ENCODE results near the gene HBA2. TPM values are rescaled to one million over a fixed set of nuclear protein-coding genes. Genes with fewer than 3 reads are reported as not detected.

HBA2 gene
- total RNA-seq, 4 donors from 2014 or later: 1.8 to 10.8 (median 7.0) TPM; not detected in 1

- no peak for DNase-seq
- no peak for TF ChIP-seq EP300 (IDR thresholded peaks at IDR 0.05; ENCODE audit: low read depth)
- TF ChIP-seq POLR2A (IDR thresholded peaks at IDR 0.05): no peak
- TF ChIP-seq POLR2AphosphoS5 (IDR thresholded peaks at IDR 0.05): no peak
- TF ChIP-seq, protein P1, sequence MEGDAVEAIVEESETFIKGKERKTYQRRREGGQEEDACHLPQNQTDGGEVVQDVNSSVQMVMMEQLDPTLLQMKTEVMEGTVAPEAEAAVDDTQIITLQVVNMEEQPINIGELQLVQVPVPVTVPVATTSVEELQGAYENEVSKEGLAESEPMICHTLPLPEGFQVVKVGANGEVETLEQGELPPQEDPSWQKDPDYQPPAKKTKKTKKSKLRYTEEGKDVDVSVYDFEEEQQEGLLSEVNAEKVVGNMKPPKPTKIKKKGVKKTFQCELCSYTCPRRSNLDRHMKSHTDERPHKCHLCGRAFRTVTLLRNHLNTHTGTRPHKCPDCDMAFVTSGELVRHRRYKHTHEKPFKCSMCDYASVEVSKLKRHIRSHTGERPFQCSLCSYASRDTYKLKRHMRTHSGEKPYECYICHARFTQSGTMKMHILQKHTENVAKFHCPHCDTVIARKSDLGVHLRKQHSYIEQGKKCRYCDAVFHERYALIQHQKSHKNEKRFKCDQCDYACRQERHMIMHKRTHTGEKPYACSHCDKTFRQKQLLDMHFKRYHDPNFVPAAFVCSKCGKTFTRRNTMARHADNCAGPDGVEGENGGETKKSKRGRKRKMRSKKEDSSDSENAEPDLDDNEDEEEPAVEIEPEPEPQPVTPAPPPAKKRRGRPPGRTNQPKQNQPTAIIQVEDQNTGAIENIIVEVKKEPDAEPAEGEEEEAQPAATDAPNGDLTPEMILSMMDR (IDR thresholded peaks at IDR 0.05): no peak
- peaks cover 7 to 11% (median 9%) of the 10 kb centered on the region in 4 donors for H3K4me1 ChIP-seq
- H3K4me3 ChIP-seq: no peak overlapping the region
- WGBS, 2 donors (ENCODE audit: low coverage in 1 of 2): 86% methylated on average over 10 of the region's 11 CpGs; no CpG with 5 or more reads in 1 of the 2 donors
- no peaks in the 10 kb centered on the region for H3K9me3 ChIP-seq
- H3K27ac ChIP-seq: no peak overlapping the region
- in situ Hi-C loops (cut with MboI; ENCODE audit: low pct_ligation_motif_present in 1 of 4, low pct_unique_long_range_greater_than_20kb in 1 of 4, low sequenced_read_pairs in 3 of 4): no loop called here
- peaks cover 7% of the 10 kb centered on the region for H3K27me3 ChIP-seq
- H3K36me3 ChIP-seq: peaks cover 0 to 29% (median 12%) of the 10 kb centered on the region in 4 donors
- intact Hi-C loops (cut with DNase I; ENCODE audit: low total_unique reads): no loop called here
Observed at GRCh38 chr16:185691-186090, 13.0 kb downstream of the HBA2 start.

DNA sequence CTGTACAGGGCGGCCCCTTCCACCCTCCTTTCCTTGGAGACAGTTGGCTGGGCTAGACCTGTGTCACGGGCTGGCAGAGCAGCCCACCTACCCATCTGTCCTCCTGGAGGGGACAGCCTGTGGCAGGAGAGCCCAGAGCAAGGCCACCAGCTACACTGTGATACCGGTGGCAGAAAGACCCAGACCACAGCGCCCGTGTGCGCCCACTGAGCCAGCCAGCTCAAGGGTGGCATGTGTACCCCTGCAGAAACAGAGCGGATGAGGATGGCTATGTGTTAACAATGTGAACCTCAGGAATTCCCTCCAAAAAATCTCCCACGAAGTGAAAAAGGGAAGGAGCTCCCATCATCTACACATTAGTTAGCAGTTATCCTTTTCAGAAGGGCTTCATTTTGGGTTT, 14.7 kb downstream of the HBA2 start:
- WGBS, 2 donors (ENCODE audit: low coverage in 1 of 2): 71 to 86% methylated on average over 1 to 8 of the region's 8 CpGs
- TF ChIP-seq POLR2AphosphoS5 (IDR thresholded peaks at IDR 0.05) (no peak), POLR2A (IDR thresholded peaks at IDR 0.05) (no peak), EP300 (IDR thresholded peaks at IDR 0.05; ENCODE audit: low read depth) (no peak)
- TF ChIP-seq, protein P1 (IDR thresholded peaks at IDR 0.05): no peak
- Histone ChIP-seq H3K27me3 (no peaks in the 10 kb centered on the region), H3K4me3 (no peak overlapping the region), H3K4me1 (no peaks in the 10 kb centered on the region), H3K9me3 (no peaks in the 10 kb centered on the region), H3K36me3 (peaks cover 0 to 38% (median 17%) of the 10 kb centered on the region in 4 donors), H3K27ac (no peak overlapping the region)
- DNase-seq: no peak
- in situ Hi-C loops (cut with MboI; ENCODE audit: low pct_ligation_motif_present in 1 of 4, low pct_unique_long_range_greater_than_20kb in 1 of 4, low sequenced_read_pairs in 3 of 4): no loop called here
- intact Hi-C loops (cut with DNase I; ENCODE audit: low total_unique reads): no loop called here

GRCh38 chr16:188674-189073, 16.0 kb downstream of the HBA2 start:
- in situ Hi-C loops (cut with MboI; ENCODE audit: low pct_ligation_motif_present in 1 of 4, low pct_unique_long_range_greater_than_20kb in 1 of 4, low sequenced_read_pairs in 3 of 4) (no loop called here), intact Hi-C loops (cut with DNase I; ENCODE audit: low total_unique reads) (no loop called here)
- Histone ChIP-seq H3K27ac (no peak overlapping the region), H3K36me3 (peaks cover 0 to 52% (median 23%) of the 10 kb centered on the region in 4 donors), H3K27me3 (no peaks in the 10 kb centered on the region), H3K4me3 (no peak overlapping the region), H3K4me1 (no peaks in the 10 kb centered on the region), H3K9me3 (no peaks in the 10 kb centered on the region)
- WGBS, 2 donors (ENCODE audit: low coverage in 1 of 2): 69 to 76% methylated on average over 8 of the region's 8 CpGs
- no peak for DNase-seq
- TF ChIP-seq EP300 (IDR thresholded peaks at IDR 0.05; ENCODE audit: low read depth) (no peak), POLR2AphosphoS5 (IDR thresholded peaks at IDR 0.05) (no peak), POLR2A (IDR thresholded peaks at IDR 0.05) (no peak)
- TF ChIP-seq, protein P1 (IDR thresholded peaks at IDR 0.05): no peak

DNA sequence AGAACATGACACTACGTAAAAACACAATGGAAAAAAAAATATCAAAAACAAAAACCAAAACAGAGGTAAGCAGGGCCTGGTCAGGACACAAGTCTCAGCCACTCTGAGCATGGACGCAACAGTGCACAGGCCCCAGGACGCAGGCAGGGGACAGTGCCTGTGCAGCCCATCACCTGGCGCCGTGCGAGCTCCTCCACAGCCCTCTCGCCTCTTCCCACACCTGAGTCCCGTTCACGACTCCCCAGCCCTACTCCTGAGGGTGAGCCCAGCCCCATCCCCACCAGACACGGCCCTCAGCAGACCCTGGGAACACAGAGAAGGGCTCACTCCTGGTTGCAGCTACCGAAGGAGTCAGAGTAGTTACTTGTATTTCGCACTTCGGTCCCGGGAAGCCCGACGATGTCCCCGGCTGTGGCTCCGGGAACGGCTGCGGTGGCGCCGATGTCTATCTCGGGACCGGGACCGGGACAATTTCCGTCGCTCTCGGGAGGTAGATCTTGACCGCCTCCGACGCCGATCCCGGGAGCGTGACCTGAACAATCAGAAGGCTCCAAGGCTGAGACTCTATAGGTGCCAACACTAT, 17.0 kb downstream of the HBA2 start:
- no peaks in the 10 kb centered on the region for H3K4me1 ChIP-seq
- H3K9me3 ChIP-seq: no peaks in the 10 kb centered on the region
- H3K36me3 ChIP-seq: peaks cover 0 to 62% (median 27%) of the 10 kb centered on the region in 4 donors
- in situ Hi-C loops (cut with MboI; ENCODE audit: low pct_ligation_motif_present in 1 of 4, low pct_unique_long_range_greater_than_20kb in 1 of 4, low sequenced_read_pairs in 3 of 4): no loop called here
- no peak for DNase-seq
- no peak overlapping the region for H3K27ac ChIP-seq
- no peak for TF ChIP-seq POLR2A (IDR thresholded peaks at IDR 0.05)
- no peak overlapping the region for H3K4me3 ChIP-seq
- 93% methylated on average over 34 of the region's 34 CpGs; no CpG with 5 or more reads in 1 of the 2 donors for WGBS, 2 donors (ENCODE audit: low coverage in 1 of 2)
- H3K27me3 ChIP-seq: no peaks in the 10 kb centered on the region
- intact Hi-C loops (cut with DNase I; ENCODE audit: low total_unique reads): no loop called here

DNA sequence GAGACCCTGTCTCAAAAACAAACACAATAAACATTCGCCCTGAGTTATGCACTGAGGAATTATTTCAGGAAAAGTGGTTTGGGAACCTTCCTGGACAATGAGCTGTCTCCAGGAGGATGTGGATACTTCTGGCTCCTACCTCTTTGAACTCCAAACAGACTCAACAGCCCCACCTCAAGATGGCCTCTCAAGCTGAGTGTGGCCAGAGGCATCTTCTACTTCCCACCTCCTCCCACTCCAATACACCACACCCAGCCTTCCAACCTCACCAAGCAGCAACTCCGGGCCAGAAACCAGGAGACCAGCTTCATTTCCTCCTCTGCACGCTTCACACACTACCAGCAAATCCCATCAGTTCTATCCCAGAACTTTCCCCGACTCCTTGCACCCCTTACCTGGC, 19.2 kb downstream of the HBA2 start:
- H3K4me3 ChIP-seq: no peak overlapping the region
- intact Hi-C loops (cut with DNase I; ENCODE audit: low total_unique reads): no loop called here
- no peaks in the 10 kb centered on the region for H3K27me3 ChIP-seq
- no peaks in the 10 kb centered on the region for H3K4me1 ChIP-seq
- no peaks in the 10 kb centered on the region for H3K9me3 ChIP-seq
- no peak for TF ChIP-seq POLR2AphosphoS5 (IDR thresholded peaks at IDR 0.05)
- no peak for TF ChIP-seq EP300 (IDR thresholded peaks at IDR 0.05; ENCODE audit: low read depth)
- TF ChIP-seq POLR2A (IDR thresholded peaks at IDR 0.05): no peak
- TF ChIP-seq, protein P1 (IDR thresholded peaks at IDR 0.05): no peak
- DNase-seq: no peak
- 90 to 92% methylated on average over 2 to 4 of the region's 4 CpGs for WGBS, 2 donors (ENCODE audit: low coverage in 1 of 2)
- H3K27ac ChIP-seq: no peak overlapping the region
- in situ Hi-C loops (cut with MboI; ENCODE audit: low pct_ligation_motif_present in 1 of 4, low pct_unique_long_range_greater_than_20kb in 1 of 4, low sequenced_read_pairs in 3 of 4): no loop called here
- H3K36me3 ChIP-seq: peaks cover 0 to 80% (median 38%) of the 10 kb centered on the region in 4 donors

Data from transverse colon (tissue), 4 donors.